HG03097 (cell line): ENCODE data around the gene ANO10.

Experiments used
- ATAC-seq: cut with Tn5 transposase; IDR thresholded peaks from one replicate; pipeline ENCODE4 v1.9.1; 2021; ENCODE audit not compliant: unreplicated experiment, low FRiP score

ANO10 gene

GRCh38 chr3:43389388-43390254 lies 232.2 kb downstream of the ANO10 start:
- ATAC-seq = no peak

DNA sequence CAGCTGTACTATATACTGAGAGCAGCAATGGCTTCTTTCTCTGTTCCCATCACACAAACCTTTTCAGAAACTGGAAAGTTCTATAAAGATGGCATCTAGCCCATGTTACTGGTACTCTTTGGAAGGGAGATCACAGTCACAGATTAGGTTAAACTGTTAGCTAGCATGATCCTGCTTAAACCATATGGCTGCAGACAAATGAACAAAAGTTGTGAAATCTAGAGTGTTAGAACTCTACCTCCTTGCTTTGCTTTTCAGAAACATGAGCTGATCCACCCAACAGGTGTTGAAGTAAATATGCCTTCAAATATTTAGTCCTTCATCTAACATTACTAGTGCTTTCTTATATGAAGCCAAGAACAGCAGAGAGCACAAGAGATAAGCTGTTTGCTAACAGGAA lies 232.9 kb downstream of the ANO10 start:
- no peak for ATAC-seq

- ATAC-seq = no peak
These were observed 233.6 kb downstream of the ANO10 start for GRCh38 chr3:43388175-43388574.

GRCh38 chr3:43379343-43379742 lies 242.5 kb downstream of the ANO10 start:
- no peak for ATAC-seq

- no peak for ATAC-seq
These were observed 243.5 kb downstream of the ANO10 start for GRCh38 chr3:43378066-43378935.

DNA sequence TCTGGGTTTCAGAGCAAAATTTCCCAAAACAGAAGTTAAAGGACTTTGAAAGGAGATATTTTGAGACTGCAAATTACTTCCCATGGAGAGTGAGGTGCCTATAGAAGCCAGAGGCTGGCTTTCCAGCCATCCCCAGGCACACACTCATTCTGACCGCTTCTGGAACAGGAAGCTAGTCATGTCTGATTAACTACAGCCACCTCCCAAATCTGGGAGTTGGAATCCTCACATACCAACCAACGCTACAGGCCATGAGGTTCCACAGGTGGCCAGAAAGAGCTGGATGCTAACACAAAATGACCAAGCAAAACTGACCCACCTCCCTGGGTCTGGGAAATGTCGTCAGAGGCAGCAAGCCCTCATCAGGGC lies 248.3 kb downstream of the ANO10 start:
- ATAC-seq = no peak

DNA sequence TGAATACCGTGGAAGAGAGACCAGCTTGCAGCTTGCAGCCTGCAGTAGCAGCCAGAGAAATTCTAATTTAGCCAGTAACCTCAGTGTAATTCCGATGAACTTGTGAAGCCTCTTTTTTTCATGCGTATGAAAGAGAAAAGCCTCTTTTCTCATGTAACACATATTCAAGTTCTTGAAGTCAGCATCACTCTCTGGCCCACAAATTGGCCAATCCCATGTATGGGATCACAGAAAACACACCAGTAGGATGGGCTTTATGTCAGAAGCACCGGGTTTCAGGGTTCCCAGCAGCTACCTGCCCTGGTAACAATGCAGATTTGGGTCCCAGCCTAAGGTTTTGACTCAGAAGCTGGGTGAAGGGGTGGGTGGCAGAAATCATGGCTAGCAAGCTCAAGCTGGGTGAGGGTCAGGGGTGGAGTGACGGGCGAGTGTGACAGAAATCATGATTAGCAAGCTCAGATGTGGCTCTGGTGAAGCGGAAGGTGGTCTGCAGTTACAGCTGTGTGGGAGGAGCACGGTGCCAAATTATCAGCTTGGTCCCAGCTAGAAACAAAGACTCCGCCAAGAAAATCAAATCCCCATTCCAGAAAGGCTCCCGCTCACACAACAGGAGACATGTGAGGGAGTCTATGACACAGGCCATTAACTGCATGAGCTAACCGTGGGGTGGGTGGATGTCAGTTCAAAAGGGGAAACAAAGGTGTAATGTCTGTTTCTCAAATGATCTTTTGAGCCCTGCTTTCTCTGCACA lies 248.8 kb downstream of the ANO10 start:
- no peak for ATAC-seq

DNA sequence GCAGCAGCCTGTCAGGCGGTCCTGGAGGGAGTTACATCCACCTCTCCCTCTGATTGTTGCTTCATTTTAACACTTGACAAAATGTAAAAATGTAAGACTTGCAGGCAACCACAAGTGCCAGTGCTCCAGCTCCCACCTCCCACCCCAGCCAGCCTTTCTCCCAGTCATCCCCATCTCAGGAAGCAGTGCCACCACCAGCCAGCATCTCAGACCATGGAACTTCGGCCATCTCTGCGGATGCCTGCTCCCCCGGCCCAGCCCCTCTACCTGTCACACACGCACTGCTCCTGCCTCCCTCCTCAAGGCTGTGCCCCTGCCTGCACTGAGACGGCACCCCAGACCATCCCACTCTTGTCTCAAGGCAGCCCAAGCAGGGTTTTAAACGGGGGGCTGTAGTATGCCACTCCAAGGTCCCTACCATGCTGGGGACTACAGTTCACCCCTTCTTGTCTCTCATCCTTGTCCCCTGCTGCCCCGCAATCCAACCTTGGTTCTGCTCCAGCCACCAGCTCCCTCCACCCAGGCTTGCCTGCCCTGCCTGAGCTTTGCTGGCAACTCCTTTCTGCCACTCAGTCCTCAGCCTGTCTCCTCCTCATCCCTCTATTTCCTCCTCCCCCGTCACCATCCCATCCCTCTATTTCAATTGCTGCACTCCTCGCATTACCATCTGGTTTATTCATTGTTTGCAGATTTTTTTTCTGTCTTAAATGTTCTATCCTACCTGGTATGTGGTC lies 249.6 kb downstream of the ANO10 start:
- no peak for ATAC-seq

GRCh38 chr3:43371494-43371893 lies 250.3 kb downstream of the ANO10 start:
- no peak for ATAC-seq

DNA sequence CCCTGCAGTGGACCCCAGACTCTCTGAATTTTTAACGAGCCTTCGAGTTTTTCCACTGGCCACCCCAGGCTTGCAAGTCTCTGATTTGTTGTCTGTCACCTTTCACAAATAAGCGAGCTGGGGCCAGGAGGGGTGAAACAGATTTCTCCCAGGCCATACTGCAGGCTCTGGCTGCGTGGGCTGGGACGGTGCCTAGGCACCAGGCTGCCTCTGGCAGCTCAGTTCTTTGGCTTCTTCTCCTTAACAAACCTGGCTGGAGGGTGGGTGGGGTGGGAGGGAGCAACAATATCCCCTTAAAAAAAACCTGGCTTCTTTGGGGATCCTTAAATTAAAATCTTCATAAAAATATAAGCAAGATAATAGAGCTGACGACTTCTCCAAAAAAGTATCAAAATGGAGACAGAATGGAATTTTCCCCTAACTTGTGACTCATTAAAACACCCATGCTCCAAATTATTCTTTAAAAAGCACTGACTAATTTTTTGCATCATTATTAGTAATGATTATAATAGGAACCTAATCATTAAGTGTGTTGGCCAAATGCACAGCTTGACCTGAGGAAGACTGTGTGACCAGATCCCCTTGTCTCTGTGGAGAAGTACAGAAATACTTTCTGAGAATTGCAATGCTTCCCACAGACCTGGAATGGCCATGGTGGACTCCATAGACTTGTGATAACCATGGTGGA lies 251.4 kb downstream of the ANO10 start:
- ATAC-seq = no peak

GRCh38 chr3:43369404-43370292 lies 252.2 kb downstream of the ANO10 start:
- no peak for ATAC-seq

DNA sequence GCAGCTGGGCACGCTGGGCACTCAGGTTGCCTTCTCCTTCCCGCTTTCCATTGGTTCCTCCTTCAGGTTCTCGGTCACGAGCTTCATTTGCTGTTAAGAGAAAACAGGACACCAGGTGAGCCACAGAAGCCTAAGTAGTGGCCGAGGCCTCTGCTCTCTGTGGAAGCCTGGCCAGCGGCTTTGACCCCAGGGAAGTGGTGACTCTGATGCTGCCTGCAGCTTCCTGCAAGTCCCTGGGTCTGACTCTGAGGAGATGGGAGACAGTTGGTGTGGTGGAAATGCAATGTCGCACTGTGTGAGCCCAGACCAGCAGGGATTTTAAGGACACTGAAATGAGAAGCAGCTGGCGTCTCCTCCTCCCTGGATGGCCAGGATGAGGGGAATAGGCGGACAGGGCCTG lies 254.9 kb downstream of the ANO10 start:
- no peak for ATAC-seq

GRCh38 chr3:43366481-43366880 lies 255.3 kb downstream of the ANO10 start:
- no peak for ATAC-seq

DNA sequence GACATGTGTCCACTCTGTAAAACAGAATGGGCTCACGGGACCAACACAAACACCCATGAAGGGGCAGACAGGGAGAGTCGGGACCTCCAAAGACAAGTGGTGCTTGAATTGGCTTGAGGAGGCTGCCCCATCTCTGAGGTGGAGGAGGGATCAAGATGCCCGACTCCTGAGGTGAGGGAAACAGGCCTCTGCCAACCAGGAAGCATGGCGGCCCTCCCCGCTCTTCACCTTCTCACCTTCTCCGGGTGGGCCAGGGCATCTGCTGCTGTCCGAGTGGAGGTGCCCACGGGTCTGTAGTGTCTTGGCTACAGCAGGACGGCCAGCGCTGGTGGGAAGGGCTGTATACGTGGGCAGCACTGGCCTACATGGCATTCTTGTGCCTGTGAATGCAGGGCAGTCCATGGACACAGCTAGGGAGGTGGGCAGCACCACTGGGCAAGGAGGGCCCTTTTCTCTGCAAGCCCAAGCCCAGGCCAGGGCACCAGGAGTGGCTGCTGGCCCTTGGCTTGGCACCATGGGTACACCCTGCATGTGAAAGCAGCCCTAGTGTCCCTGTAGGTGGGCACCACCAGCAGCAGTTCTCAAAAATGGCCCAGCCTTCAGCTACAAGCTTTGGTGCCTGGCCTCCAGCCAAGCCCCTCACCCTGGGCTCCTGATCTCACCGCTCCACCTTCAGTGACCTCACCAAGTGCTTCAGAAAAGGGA lies 256.1 kb downstream of the ANO10 start:
- ATAC-seq = no peak

- no peak for ATAC-seq
These were observed 256.9 kb downstream of the ANO10 start for GRCh38 chr3:43364926-43365325.

GRCh38 chr3:43364494-43364893 lies 257.3 kb downstream of the ANO10 start:
- ATAC-seq = no peak

DNA sequence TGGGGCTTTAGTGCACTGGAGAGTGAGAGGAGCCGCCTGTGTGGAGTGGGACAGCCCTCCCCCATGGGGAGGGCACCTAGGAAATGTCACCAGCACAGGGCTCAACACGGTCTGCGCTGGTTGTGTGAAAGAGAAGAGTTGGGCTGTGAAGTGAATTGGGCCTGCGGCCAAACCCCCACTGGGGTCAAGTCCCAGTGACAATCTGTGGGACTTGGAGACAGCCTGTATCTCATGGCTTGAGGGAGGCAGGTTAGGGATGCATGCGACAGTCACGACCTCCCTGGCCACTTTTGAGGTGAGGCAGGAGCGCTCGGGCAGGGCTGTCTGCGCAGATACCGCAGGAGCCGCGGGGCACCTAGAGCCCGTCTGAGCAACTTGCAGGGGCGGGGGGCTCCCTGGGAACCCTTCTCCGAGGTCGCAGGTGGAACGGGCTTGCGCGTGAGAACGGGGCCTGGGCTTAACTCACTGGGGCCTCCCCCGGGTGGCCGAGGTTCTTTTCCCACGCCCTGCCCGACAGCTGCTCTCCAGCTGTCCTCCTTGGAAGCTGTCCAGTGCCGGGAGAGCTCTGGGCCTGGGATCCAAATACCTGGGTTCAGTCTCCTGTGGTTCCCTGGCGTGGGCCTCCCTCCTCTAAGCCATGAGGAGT lies 258.1 kb downstream of the ANO10 start:
- no peak for ATAC-seq

- no peak for ATAC-seq
These were observed 258.9 kb downstream of the ANO10 start for GRCh38 chr3:43362961-43363360.
